Measurements from ENCODE around the gene CALML4.

GRCh38 chr15:68173119-68173518 lies 32.0 kb downstream of the CALML4 start:
- TF ChIP-seq CTCF (conservative IDR thresholded peaks at IDR 0.05; ENCODE audit: low read depth in 2 of 2) (no peak), POLR2AphosphoS5 (IDR thresholded peaks at IDR 0.05; ENCODE audit: low read depth) (no peak)
